K562 (cell line): Measurements from ENCODE around the gene IDUA. TPM values are rescaled to one million over a fixed set of nuclear protein-coding genes. Genes with fewer than 3 reads are reported as not detected.
A peak's percentile ranks its signal among the peaks of the same experiment; 100 is the strongest.

Source experiments
- CHD4 ChIP-seq: fragments of 200-600 bp; sonication (generic); IDR thresholded peaks from 3 replicates; pipeline ENCODE4 v1.6.1; 2012; ENCODE audit warnings: low read depth, mild to moderate bottlenecking, mixed read lengths, low read length, inconsistent platforms; ENCODE audit not compliant: insufficient read depth, insufficient replicate concordance, poor library complexity, severe bottlenecking
- FOXK1 ChIP-seq: sonication (generic); formaldehyde crosslinking; IDR thresholded peaks from 2 replicates; pipeline ENCODE4 v1.8.0; 2022; ENCODE audit warnings: missing genetic modification reagents, mild to moderate bottlenecking, borderline replicate concordance
- FOXP4 ChIP-seq: sonication (generic); formaldehyde crosslinking; IDR thresholded peaks from 2 replicates; pipeline ENCODE4 v1.8.0; 2022; ENCODE audit warnings: mild to moderate bottlenecking, missing genetic modification reagents, borderline replicate concordance
- GABPB1 ChIP-seq: sonication (generic); formaldehyde crosslinking; IDR thresholded peaks from 2 replicates; pipeline ENCODE4 v1.8.0; 2022; ENCODE audit warnings: mild to moderate bottlenecking, missing genetic modification reagents
- HDAC6 ChIP-seq: IDR thresholded peaks from 2 replicates; pipeline ENCODE4 v1.6.1; 2012; ENCODE audit warnings: low read depth, mild to moderate bottlenecking, control low read depth, inconsistent platforms, low read length, moderate library complexity
- IRF9 ChIP-seq: fragments of 450-650 bp; IDR thresholded peaks from 2 replicates; pipeline ENCODE4 v1.6.1; 2016; ENCODE audit warnings: missing biosample characterization, missing genetic modification characterization
- KLF16 ChIP-seq: IDR thresholded peaks from 2 replicates; pipeline ENCODE4 v1.6.1; 2016; ENCODE audit warnings: antibody characterized with exemption
- MAZ ChIP-seq, 2 experiments: fragments of 450-650 bp in 1 of 2; sonication (generic) in 1 of 2; formaldehyde crosslinking; IDR thresholded peaks in 1 of 2; conservative IDR thresholded peaks in 1 of 2; 2 replicates each; pipeline versions ENCODE4 v1.4.0 to v1.5.0; 2020; ENCODE audit warnings: mild to moderate bottlenecking in 1 of 2, missing genetic modification reagents in 1 of 2
- PKNOX1 ChIP-seq: fragments of 450-650 bp; IDR thresholded peaks from 2 replicates; pipeline ENCODE4 v1.6.1; 2016
- PML ChIP-seq: IDR thresholded peaks from 2 replicates; pipeline ENCODE4 v1.6.1; 2012; ENCODE audit warnings: low read length, inconsistent platforms
- POLR2H ChIP-seq: IDR thresholded peaks from 2 replicates; pipeline ENCODE4 v1.6.1; 2016; ENCODE audit warnings: missing genetic modification characterization, low read depth, mild to moderate bottlenecking, control low read depth, missing compliant biosample characterization, moderate library complexity
- RB1 ChIP-seq: fragments of 450-650 bp; IDR thresholded peaks from 2 replicates; pipeline ENCODE4 v1.6.1; 2017; ENCODE audit warnings: low read depth, mild to moderate bottlenecking
- SMAD2 ChIP-seq: fragments of 150-350 bp; IDR thresholded peaks from 2 replicates; pipeline ENCODE4 v1.6.1; 2014; ENCODE audit warnings: low read depth, mild to moderate bottlenecking, low read length
- SMARCA4 ChIP-seq: fragments of 450-650 bp; IDR thresholded peaks from 2 replicates; pipeline ENCODE4 v1.6.1; 2016
- SRSF3 ChIP-seq: fragments of 200-400 bp; formaldehyde crosslinking; IDR thresholded peaks from 2 replicates; pipeline ENCODE4 v1.6.1; 2016; ENCODE audit warnings: mild to moderate bottlenecking, low read length, moderate library complexity; ENCODE audit not compliant: insufficient read depth
- XRCC3 ChIP-seq: fragments of 450-650 bp; IDR thresholded peaks from 2 replicates; pipeline ENCODE4 v1.6.1; 2017; ENCODE audit warnings: mild to moderate bottlenecking, moderate library complexity
- ZBTB49 ChIP-seq: sonication (generic); formaldehyde crosslinking; IDR thresholded peaks from 2 replicates; pipeline ENCODE4 v1.8.0; 2022; ENCODE audit warnings: missing genetic modification reagents, mild to moderate bottlenecking, borderline replicate concordance
- ZNF3 ChIP-seq: fragments of 250-450 bp; sonication (Bioruptor Pico); IDR thresholded peaks from 2 replicates; pipeline ENCODE4 v1.5.0; 2021; ENCODE audit warnings: mild to moderate bottlenecking, moderate library complexity
- ZNF511 ChIP-seq: sonication (generic); formaldehyde crosslinking; IDR thresholded peaks from 2 replicates; pipeline ENCODE4 v1.8.0; 2022; ENCODE audit warnings: mild to moderate bottlenecking, missing genetic modification reagents
- ZNF695 ChIP-seq: fragments of 450-650 bp; formaldehyde crosslinking; IDR thresholded peaks from 2 replicates; pipeline ENCODE4 v1.4.0; 2020; ENCODE audit warnings: mild to moderate bottlenecking, moderate library complexity
- polyA plus RNA-seq, 8 experiments: library from polyadenylated mRNA; depleted of rRNA in 4 of 8; stranded (reverse) in 5 of 8; unstranded in 3 of 8; fragments of >200 nt; fragmentation: Nextera tagmentation in 2 of 8; fragmentation: Illumina TruSeq in 1 of 8; extraction: Ambion mirVana in 2 of 8; extraction: Trizol in 1 of 8; gene quantifications; 2 replicates each; pipeline versions ENCODE4 v1.2.1 to v1.2.3, GENCODE V29; 2011 to 2014; ENCODE audit warnings: inconsistent platforms in 1 of 8, missing spikeins in 1 of 8
- total RNA-seq, 7 experiments: library from RNA; depleted of rRNA in 6 of 7; stranded (reverse); fragments of >200 nt in 6 of 7; fragmentation: Illumina TruSeq in 2 of 7; extraction: Trizol in 2 of 7; gene quantifications; 2 replicates each; pipeline versions ENCODE4 v1.2.1 to v1.2.3, GENCODE V29; 2011 to 2021; ENCODE audit warnings: low replicate concordance in 1 of 7

IDUA gene
- total and polyA plus RNA-seq, 9 of the 15 experiments (the other 6 are each of a cell fraction or from before 2014, with no cell fraction given): 0.04 to 16.1 (median 1.2) TPM

GRCh38 chr4:986879-987623 is at the start of gene IDUA (continued):
- TF ChIP-seq ZNF695 (CRISPR knock-in tag): no peak
- no peak for TF ChIP-seq KLF16
- no peak for TF ChIP-seq PKNOX1
- no peak for TF ChIP-seq SMAD2
- peak; percentile 91 for TF ChIP-seq RB1
- peak; percentile 39 for TF ChIP-seq GABPB1
- TF ChIP-seq MAZ (CRISPR knock-in tag; conservative IDR thresholded peaks at IDR 0.05 in 1 of 2, IDR thresholded peaks at IDR 0.05 in 1 of 2): peak; percentile 64 to 95; a peak in 3 of 4 replicates
- TF ChIP-seq CHD4: no peak
- TF ChIP-seq SMARCA4: no peak
- TF ChIP-seq FOXP4 (CRISPR knock-in tag): no peak
- TF ChIP-seq XRCC3: no peak
- TF ChIP-seq FOXK1 (CRISPR knock-in tag): 0 out of 2 replicates have a peak, but pooled peaks have one; percentile 66
- TF ChIP-seq PML: no peak
- no peak for TF ChIP-seq IRF9 (tag)
- TF ChIP-seq ZBTB49 (CRISPR knock-in tag): no peak
- TF ChIP-seq SRSF3: no peak
- no peak for TF ChIP-seq ZNF3 (CRISPR knock-in tag)
- no peak for TF ChIP-seq HDAC6
- 0 out of 2 replicates have a peak, but pooled peaks have one; percentile 54 for TF ChIP-seq POLR2H (tag)
- TF ChIP-seq ZNF511 (CRISPR knock-in tag): no peak
